ENCODE results near the gene MAP1B.
"Not testable (repeated sequence)": the region's sequence is repeated elsewhere in the genome, so short reads cannot be mapped to it uniquely, and the experiment has no call there.

Gene MAP1B

GRCh38 chr5:72084876-72085275 is 22.4 kb upstream of the MAP1B start:
- H3K27ac ChIP-seq (ENCODE audit: low read depth, low read length, poor library complexity, severe bottlenecking): no peak overlapping the region
- H3K4me1 ChIP-seq (ENCODE audit: insufficient read depth, low read length, severe bottlenecking): no peaks in the 10 kb centered on the region
- H4K20me1 ChIP-seq (ENCODE audit: insufficient read depth, low read length): no peaks in the 10 kb centered on the region
- no peaks in the 10 kb centered on the region for H3K9me3 ChIP-seq (ENCODE audit: low read length)
- H3F3A ChIP-seq (ENCODE audit: insufficient read depth, low read length): no peaks in the 10 kb centered on the region
- no peaks in the 10 kb centered on the region for H3K9me2 ChIP-seq (ENCODE audit: low read depth, low read length)
- no peak overlapping the region for H2AFZ ChIP-seq (ENCODE audit: low read length)
- no peak overlapping the region for H3K4me2 ChIP-seq (ENCODE audit: low read length)
- no peak overlapping the region for H3K4me3 ChIP-seq (ENCODE audit: low read depth, low read length, poor library complexity, severe bottlenecking)
- TF ChIP-seq EZH2 (IDR thresholded peaks at IDR 0.05; ENCODE audit: borderline replicate concordance, low read length) (no peak), CTCF (IDR thresholded peaks at IDR 0.05; ENCODE audit: low read length) (no peak)
- no peaks in the 10 kb centered on the region for H3K27me3 ChIP-seq (ENCODE audit: insufficient read depth, low read length)
- H3K79me2 ChIP-seq (ENCODE audit: insufficient read depth, low read length): no peaks in the 10 kb centered on the region
- no peaks in the 10 kb centered on the region for H3K36me3 ChIP-seq (ENCODE audit: insufficient read depth, low read length)
- H3K9ac ChIP-seq (ENCODE audit: low read length): no peak overlapping the region

- Histone ChIP-seq H3K9ac (ENCODE audit: low read length) (no peak overlapping the region), H3K36me3 (ENCODE audit: insufficient read depth, low read length) (no peaks in the 10 kb centered on the region), H3K9me2 (ENCODE audit: low read depth, low read length) (no peaks in the 10 kb centered on the region), H3K27me3 (ENCODE audit: insufficient read depth, low read length) (no peaks in the 10 kb centered on the region), H3F3A (ENCODE audit: insufficient read depth, low read length) (no peaks in the 10 kb centered on the region), H3K9me3 (ENCODE audit: low read length) (no peaks in the 10 kb centered on the region), H2AFZ (ENCODE audit: low read length) (no peak overlapping the region), H3K4me2 (ENCODE audit: low read length) (no peak overlapping the region), H3K79me2 (ENCODE audit: insufficient read depth, low read length) (no peaks in the 10 kb centered on the region), H3K27ac (ENCODE audit: low read depth, low read length, poor library complexity, severe bottlenecking) (no peak overlapping the region), H3K4me3 (ENCODE audit: low read depth, low read length, poor library complexity, severe bottlenecking) (no peak overlapping the region), H4K20me1 (ENCODE audit: insufficient read depth, low read length) (no peaks in the 10 kb centered on the region), H3K4me1 (ENCODE audit: insufficient read depth, low read length, severe bottlenecking) (no peaks in the 10 kb centered on the region)
- TF ChIP-seq CTCF (IDR thresholded peaks at IDR 0.05; ENCODE audit: low read length) (no peak), EZH2 (IDR thresholded peaks at IDR 0.05; ENCODE audit: borderline replicate concordance, low read length) (no peak)
Observed at GRCh38 chr5:72085319-72085718, 22.0 kb upstream of the MAP1B start.

GRCh38 chr5:72089713-72090112 is 17.6 kb upstream of the MAP1B start:
- H3K9ac ChIP-seq (ENCODE audit: low read length); H3K4me3 ChIP-seq (ENCODE audit: low read depth, low read length, poor library complexity, severe bottlenecking); H3K36me3 ChIP-seq (ENCODE audit: insufficient read depth, low read length); H3K9me3 ChIP-seq (ENCODE audit: low read length); H3F3A ChIP-seq (ENCODE audit: insufficient read depth, low read length); H3K79me2 ChIP-seq (ENCODE audit: insufficient read depth, low read length); H3K4me1 ChIP-seq (ENCODE audit: insufficient read depth, low read length, severe bottlenecking); H2AFZ ChIP-seq (ENCODE audit: low read length); H3K27ac ChIP-seq (ENCODE audit: low read depth, low read length, poor library complexity, severe bottlenecking); H4K20me1 ChIP-seq (ENCODE audit: insufficient read depth, low read length); H3K27me3 ChIP-seq (ENCODE audit: insufficient read depth, low read length); H3K9me2 ChIP-seq (ENCODE audit: low read depth, low read length); H3K4me2 ChIP-seq (ENCODE audit: low read length): not testable (repeated sequence)

- Histone ChIP-seq H3K36me3 (ENCODE audit: insufficient read depth, low read length) (no peaks in the 10 kb centered on the region), H3K79me2 (ENCODE audit: insufficient read depth, low read length) (no peaks in the 10 kb centered on the region), H3F3A (ENCODE audit: insufficient read depth, low read length) (no peaks in the 10 kb centered on the region), H3K9me2 (ENCODE audit: low read depth, low read length) (no peaks in the 10 kb centered on the region), H3K9ac (ENCODE audit: low read length) (no peak overlapping the region), H3K9me3 (ENCODE audit: low read length) (no peaks in the 10 kb centered on the region), H3K4me1 (ENCODE audit: insufficient read depth, low read length, severe bottlenecking) (no peaks in the 10 kb centered on the region), H2AFZ (ENCODE audit: low read length) (no peak overlapping the region), H3K27me3 (ENCODE audit: insufficient read depth, low read length) (no peaks in the 10 kb centered on the region), H3K4me3 (ENCODE audit: low read depth, low read length, poor library complexity, severe bottlenecking) (no peak overlapping the region), H3K4me2 (ENCODE audit: low read length) (no peak overlapping the region), H4K20me1 (ENCODE audit: insufficient read depth, low read length) (no peaks in the 10 kb centered on the region), H3K27ac (ENCODE audit: low read depth, low read length, poor library complexity, severe bottlenecking) (no peak overlapping the region)
- TF ChIP-seq EZH2 (IDR thresholded peaks at IDR 0.05; ENCODE audit: borderline replicate concordance, low read length) (no peak), CTCF (IDR thresholded peaks at IDR 0.05; ENCODE audit: low read length) (no peak)
Observed at GRCh38 chr5:72092074-72092473, 15.2 kb upstream of the MAP1B start.

All from OCI-LY1 (cell line).